HepG2 (cell line): ENCODE measurements around the gene SYNGR2.

Experiments
- ARHGAP35 ChIP-seq: sonication (generic); formaldehyde crosslinking; IDR thresholded peaks from 2 replicates; pipeline ENCODE4 v1.9.0; 2022; ENCODE audit warnings: mild to moderate bottlenecking, inconsistent platforms, moderate library complexity, missing genetic modification reagents, borderline replicate concordance
- HNF4A ChIP-seq: sonication (generic); formaldehyde crosslinking; IDR thresholded peaks from 2 replicates; pipeline ENCODE4 v1.4.0; 2020; ENCODE audit warnings: missing genetic modification reagents
- HNRNPLL ChIP-seq: fragments of 200-400 bp; formaldehyde crosslinking; IDR thresholded peaks from 2 replicates; pipeline ENCODE4 v1.6.1; 2017; ENCODE audit warnings: mild to moderate bottlenecking, low read depth, low read length; ENCODE audit not compliant: poor library complexity, severe bottlenecking
- JUNB ChIP-seq: sonication (generic); formaldehyde crosslinking; IDR thresholded peaks from 2 replicates; pipeline ENCODE4 v1.8.0; 2022; ENCODE audit warnings: missing genetic modification reagents, mild to moderate bottlenecking, borderline replicate concordance
- MXI1 ChIP-seq: IDR thresholded peaks from 3 replicates; pipeline ENCODE4 v1.6.1; 2012; ENCODE audit warnings: low read depth, low read length, inconsistent platforms, borderline replicate concordance
- RBM22 ChIP-seq: fragments of 200-400 bp; formaldehyde crosslinking; optimal IDR thresholded peaks from 2 replicates; pipeline ENCODE3; 2017; ENCODE audit warnings: mild to moderate bottlenecking, low read length, moderate library complexity
- RORA ChIP-seq: sonication (generic); formaldehyde crosslinking; IDR thresholded peaks from 2 replicates; pipeline ENCODE4 v1.5.0; 2020; ENCODE audit warnings: mild to moderate bottlenecking, missing genetic modification reagents, moderate library complexity
- TCF12 ChIP-seq, 2 experiments: fragments of 450-650 bp in 1 of 2; sonication (generic) in 1 of 2; formaldehyde crosslinking in 1 of 2; IDR thresholded peaks; 2 replicates each; pipeline versions ENCODE4 v1.6.1 to v1.8.0; 2017 to 2022; ENCODE audit warnings: antibody characterized with exemption in 1 of 2, mild to moderate bottlenecking in 1 of 2, missing genetic modification reagents in 1 of 2, moderate library complexity in 1 of 2
- TF ChIP-seq, protein P1 (sequence below): sonication (generic); formaldehyde crosslinking; IDR thresholded peaks from 2 replicates; pipeline ENCODE4 v1.9.0; 2021; ENCODE audit warnings: missing genetic modification reagents, mild to moderate bottlenecking, borderline replicate concordance

DNA sequence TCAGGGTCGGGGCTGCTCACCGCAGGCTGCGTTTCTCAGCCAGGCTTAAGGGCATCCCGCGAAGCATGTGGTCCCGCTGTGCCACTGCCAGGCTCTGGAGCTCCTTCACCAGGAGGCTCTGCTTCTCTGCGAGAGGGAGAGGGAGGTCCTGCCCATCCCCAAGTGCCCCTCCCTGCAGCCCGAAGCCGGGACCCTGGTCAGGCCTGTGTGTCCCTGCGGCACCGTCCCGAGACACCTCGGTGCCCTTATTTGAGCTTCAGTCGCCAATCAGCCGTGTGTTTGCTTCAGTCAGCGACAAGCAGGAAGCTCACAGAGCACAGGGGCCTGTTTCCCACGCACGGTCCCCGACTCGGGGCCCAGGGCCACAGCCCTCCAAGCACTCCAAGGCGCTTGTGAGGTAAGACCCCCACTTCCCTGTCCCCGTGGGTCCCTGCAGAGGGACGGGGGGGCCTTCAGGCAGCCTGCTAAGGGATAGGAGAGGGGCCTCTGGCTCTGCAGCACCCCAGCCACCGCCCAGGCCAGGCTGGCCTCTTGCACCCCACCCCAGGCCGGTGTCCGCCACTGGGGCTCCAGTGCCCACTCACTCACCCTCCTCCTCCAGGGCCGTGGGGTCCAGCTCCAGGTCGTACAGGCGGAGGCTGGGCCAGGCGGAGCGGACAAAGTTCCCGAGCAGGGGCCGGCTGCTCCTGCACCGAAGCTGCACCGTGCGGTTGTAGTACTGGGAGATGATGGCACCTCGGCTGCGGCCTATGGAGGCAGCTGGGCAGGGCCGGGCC, 43.1 kb upstream of the SYNGR2 start:
- TF ChIP-seq HNRNPLL (no peak), TCF12 (IDR thresholded peaks at IDR 0.05) (no peak), TCF12 (CRISPR knock-in tag; IDR thresholded peaks at IDR 0.05) (no peak), RORA (no peak), JUNB (no peak), ARHGAP35 (no peak), MXI1 (no peak), RBM22 (no peak), HNF4A (CRISPR knock-in tag) (no peak)
- TF ChIP-seq, protein P1, sequence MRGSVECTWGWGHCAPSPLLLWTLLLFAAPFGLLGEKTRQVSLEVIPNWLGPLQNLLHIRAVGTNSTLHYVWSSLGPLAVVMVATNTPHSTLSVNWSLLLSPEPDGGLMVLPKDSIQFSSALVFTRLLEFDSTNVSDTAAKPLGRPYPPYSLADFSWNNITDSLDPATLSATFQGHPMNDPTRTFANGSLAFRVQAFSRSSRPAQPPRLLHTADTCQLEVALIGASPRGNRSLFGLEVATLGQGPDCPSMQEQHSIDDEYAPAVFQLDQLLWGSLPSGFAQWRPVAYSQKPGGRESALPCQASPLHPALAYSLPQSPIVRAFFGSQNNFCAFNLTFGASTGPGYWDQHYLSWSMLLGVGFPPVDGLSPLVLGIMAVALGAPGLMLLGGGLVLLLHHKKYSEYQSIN (CRISPR knock-in tag): no peak
